Measurements from ENCODE around the gene PSMD11.

The PSMD11 gene

DNA sequence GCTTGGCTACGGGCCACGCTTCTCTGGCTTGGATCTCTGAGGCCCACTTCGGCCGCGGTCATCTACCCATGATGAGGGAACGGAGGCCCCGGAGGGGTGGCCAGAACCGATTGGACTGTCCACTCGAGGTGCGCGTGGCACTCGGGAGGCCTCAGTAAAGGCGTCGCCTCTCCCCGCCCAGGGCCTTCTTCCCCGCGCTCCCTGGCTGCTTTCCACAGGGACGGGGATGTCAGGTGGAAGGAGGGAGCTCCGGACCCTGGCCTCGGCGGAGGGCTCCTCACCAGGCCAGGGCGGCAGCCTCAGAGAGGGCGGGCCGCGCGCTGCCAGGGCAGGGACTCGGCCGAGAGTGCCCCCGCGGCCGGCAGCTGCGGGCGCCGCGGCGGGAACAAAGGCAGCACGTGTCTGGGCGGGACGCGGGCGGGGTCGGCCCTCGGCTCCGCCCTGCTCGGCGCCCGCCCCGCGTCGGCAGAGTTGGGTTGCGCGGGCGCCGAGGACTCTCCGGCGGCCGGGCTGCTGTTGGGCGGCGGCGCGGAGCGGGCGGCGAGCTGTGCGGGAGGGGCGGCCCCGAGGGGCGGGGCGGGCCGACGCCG is 41.9 kb downstream of the PSMD11 start:
- Histone ChIP-seq H3K4me1 (ENCODE audit: control insufficient read depth in 1 of 2, insufficient read depth in 2 of 2, low read length in 2 of 2) (peaks cover 9 to 11% of the 10 kb centered on the region in 2 experiments), H4K91ac (ENCODE audit: low read depth, low read length) (peak overlapping the region; percentile 72), H3K79me2 (ENCODE audit: control insufficient read depth, insufficient read depth, low read length, poor library complexity) (peaks cover 2% of the 10 kb centered on the region), H3K14ac (ENCODE audit: low read length) (no peak overlapping the region), H4K8ac (ENCODE audit: low read depth, low read length) (peak overlapping the region; percentile 82), H3K9ac (ENCODE audit: low read length) (no peak overlapping the region), H3K79me1 (ENCODE audit: low read length) (peaks cover 3% of the 10 kb centered on the region), H4K12ac (ENCODE audit: low read depth, low read length) (no peak overlapping the region), H3K4me2 (ENCODE audit: low read length) (peak overlapping the region; percentile 85), H3K9me3 (ENCODE audit: insufficient read depth, low read depth, low read length) (no peaks in the 10 kb centered on the region), H3K18ac (ENCODE audit: low read length) (peak overlapping the region; percentile 53), H2BK5ac (ENCODE audit: low read depth, low read length, poor library complexity) (no peak overlapping the region), H2AFZ (ENCODE audit: insufficient read depth, low read length, poor library complexity) (peak overlapping the region; percentile 93), H3K4me3 (ENCODE audit: low read depth, low read length) (peak overlapping the region; percentile 90), H3K27me3 (ENCODE audit: insufficient read depth, low read length) (no peaks in the 10 kb centered on the region), H3K23ac (ENCODE audit: low read length) (no peak overlapping the region), H2BK12ac (ENCODE audit: low read length) (no peak overlapping the region), H3K36me3 (ENCODE audit: control insufficient read depth in 1 of 2, insufficient read depth in 2 of 2, low read length in 2 of 2) (peaks cover 5 to 8% of the 10 kb centered on the region in 2 experiments), H2BK120ac (ENCODE audit: insufficient read depth, low read length, poor library complexity) (no peak overlapping the region), H3K4ac (ENCODE audit: low read depth, low read length) (no peak overlapping the region), H3K27ac (ENCODE audit: low read depth, low read length) (no peak overlapping the region), H2AK5ac (ENCODE audit: low read length) (no peak overlapping the region)
- WGBS (ENCODE audit: extremely low coverage, insufficient coverage, insufficient read length), result no CpG with 5 or more reads among the region's 72 CpGs
- DNase-seq, result peak; percentile 72 to 87

- Histone ChIP-seq H3K9me3 (ENCODE audit: insufficient read depth, low read depth, low read length) (no peaks in the 10 kb centered on the region), H2AFZ (ENCODE audit: insufficient read depth, low read length, poor library complexity) (peak within 1 kb of the TSS; percentile 93), H3K9ac (ENCODE audit: low read length) (peak within 1 kb of the TSS; percentile 49), H3K79me2 (ENCODE audit: control insufficient read depth, insufficient read depth, low read length, poor library complexity) (peaks cover 2% of the 10 kb centered on the region), H3K27me3 (ENCODE audit: insufficient read depth, low read length) (no peaks in the 10 kb centered on the region), H3K27ac (ENCODE audit: low read depth, low read length) (no peak within 1 kb of the TSS), H3K36me3 (ENCODE audit: control insufficient read depth in 1 of 2, insufficient read depth in 2 of 2, low read length in 2 of 2) (peaks cover 4% of the 10 kb centered on the region in 2 experiments), H3K4ac (ENCODE audit: low read depth, low read length) (no peak within 1 kb of the TSS), H3K18ac (ENCODE audit: low read length) (peak within 1 kb of the TSS; percentile 53), H2AK5ac (ENCODE audit: low read length) (no peak within 1 kb of the TSS), H2BK12ac (ENCODE audit: low read length) (no peak within 1 kb of the TSS), H4K8ac (ENCODE audit: low read depth, low read length) (peak within 1 kb of the TSS; percentile 82), H4K91ac (ENCODE audit: low read depth, low read length) (peak within 1 kb of the TSS; percentile 72), H3K4me3 (ENCODE audit: low read depth, low read length) (peak within 1 kb of the TSS; percentile 90), H3K14ac (ENCODE audit: low read length) (no peak within 1 kb of the TSS), H3K23ac (ENCODE audit: low read length) (no peak within 1 kb of the TSS), H3K4me1 (ENCODE audit: control insufficient read depth in 1 of 2, insufficient read depth in 2 of 2, low read length in 2 of 2) (peaks cover 9 to 11% of the 10 kb centered on the region in 2 experiments), H4K12ac (ENCODE audit: low read depth, low read length) (no peak within 1 kb of the TSS), H2BK5ac (ENCODE audit: low read depth, low read length, poor library complexity) (no peak within 1 kb of the TSS), H2BK120ac (ENCODE audit: insufficient read depth, low read length, poor library complexity) (no peak within 1 kb of the TSS), H3K79me1 (ENCODE audit: low read length) (peaks cover 3% of the 10 kb centered on the region), H3K4me2 (ENCODE audit: low read length) (peak within 1 kb of the TSS; percentile 85)
- no CpG with 5 or more reads among the region's 135 CpGs for WGBS (ENCODE audit: extremely low coverage, insufficient coverage, insufficient read length)
- peak; percentile 40 to 67 for DNase-seq
These were observed 42.6 kb downstream of the PSMD11 start, which contains the start of gene CDK5R1 for GRCh38 chr17:32486701-32487472. CDK5R1 (plus strand) TSS chr17:32486993; CDS start chr17:32487621, 628 bp downstream.

DNA sequence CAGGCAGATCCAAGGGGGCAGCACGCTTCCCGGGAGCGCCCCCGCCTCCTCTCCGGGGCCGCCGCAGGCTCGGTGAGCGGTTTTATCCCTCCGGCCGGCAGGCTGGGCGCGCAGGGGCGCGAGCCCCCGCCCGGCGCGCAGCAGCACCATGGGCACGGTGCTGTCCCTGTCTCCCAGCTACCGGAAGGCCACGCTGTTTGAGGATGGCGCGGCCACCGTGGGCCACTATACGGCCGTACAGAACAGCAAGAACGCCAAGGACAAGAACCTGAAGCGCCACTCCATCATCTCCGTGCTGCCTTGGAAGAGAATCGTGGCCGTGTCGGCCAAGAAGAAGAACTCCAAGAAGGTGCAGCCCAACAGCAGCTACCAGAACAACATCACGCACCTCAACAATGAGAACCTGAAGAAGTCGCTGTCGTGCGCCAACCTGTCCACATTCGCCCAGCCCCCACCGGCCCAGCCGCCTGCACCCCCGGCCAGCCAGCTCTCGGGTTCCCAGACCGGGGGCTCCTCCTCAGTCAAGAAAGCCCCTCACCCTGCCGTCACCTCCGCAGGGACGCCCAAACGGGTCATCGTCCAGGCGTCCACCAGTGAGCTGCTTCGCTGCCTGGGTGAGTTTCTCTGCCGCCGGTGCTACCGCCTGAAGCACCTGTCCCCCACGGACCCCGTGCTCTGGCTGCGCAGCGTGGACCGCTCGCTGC is 43.3 kb downstream of the PSMD11 start:
- Histone ChIP-seq H3K36me3 (ENCODE audit: control insufficient read depth in 1 of 2, insufficient read depth in 2 of 2, low read length in 2 of 2) (peaks cover 0 to 4% of the 10 kb centered on the region in 2 experiments), H3K4me1 (ENCODE audit: control insufficient read depth in 1 of 2, insufficient read depth in 2 of 2, low read length in 2 of 2) (peaks cover 9 to 11% of the 10 kb centered on the region in 2 experiments), H3K79me1 (ENCODE audit: low read length) (peaks cover 3% of the 10 kb centered on the region), H3K23ac (ENCODE audit: low read length) (no peak overlapping the region), H3K4me2 (ENCODE audit: low read length) (peak overlapping the region; percentile 85), H3K4me3 (ENCODE audit: low read depth, low read length) (peak overlapping the region; percentile 78), H3K79me2 (ENCODE audit: control insufficient read depth, insufficient read depth, low read length, poor library complexity) (peaks cover 2% of the 10 kb centered on the region), H2BK12ac (ENCODE audit: low read length) (no peak overlapping the region), H3K14ac (ENCODE audit: low read length) (no peak overlapping the region), H3K4ac (ENCODE audit: low read depth, low read length) (no peak overlapping the region), H4K12ac (ENCODE audit: low read depth, low read length) (no peak overlapping the region), H3K18ac (ENCODE audit: low read length) (no peak overlapping the region), H3K9ac (ENCODE audit: low read length) (no peak overlapping the region), H2BK120ac (ENCODE audit: insufficient read depth, low read length, poor library complexity) (no peak overlapping the region), H2AFZ (ENCODE audit: insufficient read depth, low read length, poor library complexity) (peak overlapping the region; percentile 38), H3K9me3 (ENCODE audit: insufficient read depth, low read depth, low read length) (no peaks in the 10 kb centered on the region), H3K27me3 (ENCODE audit: insufficient read depth, low read length) (no peaks in the 10 kb centered on the region), H4K8ac (ENCODE audit: low read depth, low read length) (no peak overlapping the region), H4K91ac (ENCODE audit: low read depth, low read length) (no peak overlapping the region), H2AK5ac (ENCODE audit: low read length) (no peak overlapping the region), H3K27ac (ENCODE audit: low read depth, low read length) (no peak overlapping the region), H2BK5ac (ENCODE audit: low read depth, low read length, poor library complexity) (no peak overlapping the region)
- no CpG with 5 or more reads among the region's 59 CpGs for WGBS (ENCODE audit: extremely low coverage, insufficient coverage, insufficient read length)
- DNase-seq, result peak in 1 of 2 donors; percentile 28

GRCh38 chr17:32488177-32488542 is 43.9 kb downstream of the PSMD11 start:
- peaks cover 3% of the 10 kb centered on the region for H3K79me1 ChIP-seq (ENCODE audit: low read length)

More at GRCh38 chr17:32488177-32488542, 43.9 kb downstream of the PSMD11 start:
- H3K4me1 ChIP-seq (ENCODE audit: control insufficient read depth in 1 of 2, insufficient read depth in 2 of 2, low read length in 2 of 2), result peaks cover 9 to 11% of the 10 kb centered on the region in 2 experiments
- H3K79me2 ChIP-seq (ENCODE audit: control insufficient read depth, insufficient read depth, low read length, poor library complexity), result peaks cover 2% of the 10 kb centered on the region
- no peak overlapping the region for H3K4ac ChIP-seq (ENCODE audit: low read depth, low read length)
- no peaks in the 10 kb centered on the region for H3K27me3 ChIP-seq (ENCODE audit: insufficient read depth, low read length)
- no peak overlapping the region for H2BK120ac ChIP-seq (ENCODE audit: insufficient read depth, low read length, poor library complexity)
- no peak for DNase-seq
- no peak overlapping the region for H3K27ac ChIP-seq (ENCODE audit: low read depth, low read length)
- no peak overlapping the region for H3K23ac ChIP-seq (ENCODE audit: low read length)
- no CpG with 5 or more reads among the region's 16 CpGs for WGBS (ENCODE audit: extremely low coverage, insufficient coverage, insufficient read length)
- H2AFZ ChIP-seq (ENCODE audit: insufficient read depth, low read length, poor library complexity), result no peak overlapping the region
- no peak overlapping the region for H4K8ac ChIP-seq (ENCODE audit: low read depth, low read length)
- H2BK5ac ChIP-seq (ENCODE audit: low read depth, low read length, poor library complexity), result no peak overlapping the region
- no peak overlapping the region for H2BK12ac ChIP-seq (ENCODE audit: low read length)
- H3K4me3 ChIP-seq (ENCODE audit: low read depth, low read length), result peak overlapping the region; percentile 78
- H3K18ac ChIP-seq (ENCODE audit: low read length), result no peak overlapping the region
- H3K9me3 ChIP-seq (ENCODE audit: insufficient read depth, low read depth, low read length), result no peaks in the 10 kb centered on the region
- H3K4me2 ChIP-seq (ENCODE audit: low read length), result no peak overlapping the region
- no peak overlapping the region for H3K9ac ChIP-seq (ENCODE audit: low read length)
- no peak overlapping the region for H2AK5ac ChIP-seq (ENCODE audit: low read length)
- no peak overlapping the region for H3K14ac ChIP-seq (ENCODE audit: low read length)
- no peak overlapping the region for H4K91ac ChIP-seq (ENCODE audit: low read depth, low read length)
- H4K12ac ChIP-seq (ENCODE audit: low read depth, low read length), result no peak overlapping the region
- H3K36me3 ChIP-seq (ENCODE audit: control insufficient read depth in 1 of 2, insufficient read depth in 2 of 2, low read length in 2 of 2), result peaks cover 0 to 4% of the 10 kb centered on the region in 2 experiments

Measured in trophoblast cell (in vitro differentiated cells and primary cell).